ENCODE results near the gene OR1K1.

DNA sequence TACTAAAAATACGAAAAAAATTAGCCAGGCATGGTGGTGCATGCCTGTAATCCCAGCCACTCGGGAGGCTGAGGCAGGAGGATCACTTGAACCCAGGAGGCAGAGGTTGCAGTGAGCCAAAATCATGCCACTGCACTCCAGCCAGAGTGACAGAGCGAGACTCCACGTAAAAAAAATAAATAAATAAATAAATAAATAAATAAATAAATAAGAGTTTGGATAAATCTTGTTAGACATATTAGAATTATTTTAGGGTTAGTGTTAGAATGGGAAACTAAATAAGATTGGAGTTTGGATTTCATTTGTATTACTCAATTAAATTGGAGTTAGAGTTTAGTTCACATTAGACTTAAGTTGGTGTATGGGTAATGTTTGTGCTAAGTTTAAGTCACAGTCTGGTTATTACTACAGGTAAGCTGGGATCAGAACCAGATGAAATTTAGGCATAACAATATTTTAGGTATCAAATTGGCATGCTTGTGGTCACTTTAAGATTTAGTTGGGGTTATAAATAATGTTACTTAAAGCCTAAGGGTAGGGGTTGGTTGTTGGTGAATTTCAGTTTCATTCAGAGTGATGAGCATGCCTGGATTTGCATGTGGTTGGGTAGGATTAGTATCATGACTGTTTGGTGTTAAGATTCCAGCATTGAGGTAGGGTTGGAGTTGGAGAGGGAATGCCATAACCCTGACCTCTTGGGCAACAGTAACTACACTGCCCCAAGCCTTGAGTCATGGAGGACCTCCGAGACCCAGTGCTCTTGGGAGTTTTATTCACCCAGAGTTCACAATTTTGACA lies 7.9 kb upstream of the OR1K1 start:
- TF ChIP-seq CTCF (IDR thresholded peaks at IDR 0.05) (no peak), POLR2A (IDR thresholded peaks at IDR 0.05) (no peak)

All from transverse colon (tissue), 3 donors.